Measurements from ENCODE around the gene SYNE3. TPM values are rescaled to one million over a fixed set of nuclear protein-coding genes. Genes with fewer than 3 reads are reported as not detected.

The SYNE3 gene
- total RNA-seq, 2 donors from 2014 or later = 78.9 to 79.1 TPM

- Mint-ChIP-seq H3K4me1 (peaks cover 37% of the 10 kb centered on the region), H3K27ac (peak overlapping the region; percentile 52), H3K27me3 (no peaks in the 10 kb centered on the region), H3K9me3 (no peaks in the 10 kb centered on the region), H3K4me3 (no peak overlapping the region), H3K36me3 (ENCODE audit: low read depth) (peaks cover 59% of the 10 kb centered on the region)
- no peak for ATAC-seq (replicated peaks)
Observed at GRCh38 chr14:95478309-95478708, 38.1 kb downstream of the SYNE3 start.

- Mint-ChIP-seq H3K4me1 (peaks cover 36% of the 10 kb centered on the region), H3K27ac (peak overlapping the region; percentile 55), H3K4me3 (no peak overlapping the region), H3K9me3 (no peaks in the 10 kb centered on the region), H3K27me3 (no peaks in the 10 kb centered on the region), H3K36me3 (ENCODE audit: low read depth) (peaks cover 66% of the 10 kb centered on the region)
- ATAC-seq (replicated peaks) = no peak
Observed at GRCh38 chr14:95477411-95478269, 38.8 kb downstream of the SYNE3 start.

GRCh38 chr14:95476747-95477146, 39.7 kb downstream of the SYNE3 start:
- no peaks in the 10 kb centered on the region for H3K27me3 Mint-ChIP-seq

GRCh38 chr14:95475540-95476240, 40.8 kb downstream of the SYNE3 start:
- no peak overlapping the region for H3K4me3 Mint-ChIP-seq
- no peaks in the 10 kb centered on the region for H3K27me3 Mint-ChIP-seq
- H3K27ac Mint-ChIP-seq = peak overlapping the region; percentile 38
- H3K4me1 Mint-ChIP-seq = peaks cover 34% of the 10 kb centered on the region
- no peaks in the 10 kb centered on the region for H3K9me3 Mint-ChIP-seq
- ATAC-seq (replicated peaks) = no peak
- peaks cover 78% of the 10 kb centered on the region for H3K36me3 Mint-ChIP-seq (ENCODE audit: low read depth)

More at GRCh38 chr14:95476747-95477146, 39.7 kb downstream of the SYNE3 start:
- no peak overlapping the region for H3K4me3 Mint-ChIP-seq
- peak overlapping the region; percentile 38 for H3K27ac Mint-ChIP-seq
- no peak for ATAC-seq (replicated peaks)
- H3K9me3 Mint-ChIP-seq = no peaks in the 10 kb centered on the region
- peaks cover 75% of the 10 kb centered on the region for H3K36me3 Mint-ChIP-seq (ENCODE audit: low read depth)
- H3K4me1 Mint-ChIP-seq = peaks cover 38% of the 10 kb centered on the region

- Mint-ChIP-seq H3K27me3 (no peaks in the 10 kb centered on the region), H3K27ac (no peak overlapping the region)
Observed at GRCh38 chr14:95474941-95475340, 41.5 kb downstream of the SYNE3 start.

DNA sequence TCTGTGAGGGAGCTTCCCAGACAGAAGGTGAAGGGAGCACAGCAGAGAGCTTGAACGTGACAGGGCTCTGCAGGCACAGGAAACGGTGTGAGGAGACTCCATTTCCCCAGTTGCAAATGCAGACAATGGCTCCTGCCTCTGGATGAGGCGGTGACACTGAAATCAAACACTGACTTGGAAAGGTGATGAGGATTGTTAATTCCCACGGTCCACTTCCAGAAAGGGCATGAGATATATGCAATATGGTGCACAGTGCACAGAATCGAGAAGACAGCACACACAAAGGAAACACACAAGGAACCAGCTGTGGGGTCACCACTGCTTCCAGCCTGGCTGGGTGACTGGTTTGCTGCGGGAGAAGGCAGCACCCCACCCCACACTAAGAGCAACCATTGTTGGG, 42.0 kb downstream of the SYNE3 start:
- Mint-ChIP-seq H3K4me1 (peaks cover 22% of the 10 kb centered on the region), H3K4me3 (no peak overlapping the region), H3K27me3 (no peaks in the 10 kb centered on the region), H3K9me3 (no peaks in the 10 kb centered on the region), H3K27ac (peak overlapping the region; percentile 75), H3K36me3 (ENCODE audit: low read depth) (peaks cover 77% of the 10 kb centered on the region)
- ATAC-seq (replicated peaks) = no peak

More at GRCh38 chr14:95474941-95475340, 41.5 kb downstream of the SYNE3 start:
- Mint-ChIP-seq H3K4me3 (no peak overlapping the region), H3K9me3 (no peaks in the 10 kb centered on the region), H3K36me3 (ENCODE audit: low read depth) (peaks cover 77% of the 10 kb centered on the region), H3K4me1 (peaks cover 27% of the 10 kb centered on the region)
- no peak for ATAC-seq (replicated peaks)

- H3K27me3 Mint-ChIP-seq = no peaks in the 10 kb centered on the region
- H3K4me3 Mint-ChIP-seq = no peak overlapping the region
- no peak for ATAC-seq (replicated peaks)
- H3K4me1 Mint-ChIP-seq = peaks cover 26% of the 10 kb centered on the region
- H3K9me3 Mint-ChIP-seq = no peaks in the 10 kb centered on the region
- H3K36me3 Mint-ChIP-seq (ENCODE audit: low read depth) = peaks cover 86% of the 10 kb centered on the region
- peak overlapping the region; percentile 84 for H3K27ac Mint-ChIP-seq
Observed at GRCh38 chr14:95472819-95473251, 43.6 kb downstream of the SYNE3 start.

- Mint-ChIP-seq H3K36me3 (ENCODE audit: low read depth) (peaks cover 91% of the 10 kb centered on the region), H3K4me3 (no peak overlapping the region), H3K4me1 (peaks cover 26% of the 10 kb centered on the region), H3K9me3 (no peaks in the 10 kb centered on the region), H3K27me3 (no peaks in the 10 kb centered on the region), H3K27ac (peak overlapping the region; percentile 84)
- no peak for ATAC-seq (replicated peaks)
Observed at GRCh38 chr14:95471476-95471875, 45.0 kb downstream of the SYNE3 start.

DNA sequence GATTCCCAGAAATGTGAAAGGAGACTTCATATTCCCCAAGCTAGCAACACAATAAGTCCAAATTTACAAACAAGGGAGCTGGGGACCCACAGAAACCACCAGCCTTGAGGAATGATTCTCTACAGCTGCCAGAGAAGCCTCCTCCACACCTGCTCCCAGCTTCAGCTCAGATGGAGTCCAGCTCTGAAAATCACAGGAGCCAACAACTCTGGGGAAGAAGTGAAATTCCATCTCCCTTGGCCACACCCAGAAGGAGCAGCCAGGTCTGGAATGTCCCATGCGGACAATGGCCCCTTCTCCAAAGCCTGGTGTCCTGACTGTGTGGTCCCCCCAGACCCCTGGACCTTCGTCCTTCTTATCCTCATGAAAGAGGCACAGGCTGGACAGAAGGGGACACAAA, 45.4 kb downstream of the SYNE3 start:
- Mint-ChIP-seq H3K4me3 (no peak overlapping the region), H3K27me3 (no peaks in the 10 kb centered on the region), H3K36me3 (ENCODE audit: low read depth) (peaks cover 91% of the 10 kb centered on the region), H3K9me3 (no peaks in the 10 kb centered on the region), H3K4me1 (peaks cover 26% of the 10 kb centered on the region), H3K27ac (peak overlapping the region; percentile 84)
- no peak for ATAC-seq (replicated peaks)

GRCh38 chr14:95469134-95469481, 47.3 kb downstream of the SYNE3 start:
- peaks cover 38% of the 10 kb centered on the region for H3K4me1 Mint-ChIP-seq
- no peak for ATAC-seq (replicated peaks)
- H3K9me3 Mint-ChIP-seq = no peaks in the 10 kb centered on the region
- H3K36me3 Mint-ChIP-seq (ENCODE audit: low read depth) = peaks cover 96% of the 10 kb centered on the region
- H3K27ac Mint-ChIP-seq = peak overlapping the region; percentile 59
- no peak overlapping the region for H3K4me3 Mint-ChIP-seq
- no peaks in the 10 kb centered on the region for H3K27me3 Mint-ChIP-seq

DNA sequence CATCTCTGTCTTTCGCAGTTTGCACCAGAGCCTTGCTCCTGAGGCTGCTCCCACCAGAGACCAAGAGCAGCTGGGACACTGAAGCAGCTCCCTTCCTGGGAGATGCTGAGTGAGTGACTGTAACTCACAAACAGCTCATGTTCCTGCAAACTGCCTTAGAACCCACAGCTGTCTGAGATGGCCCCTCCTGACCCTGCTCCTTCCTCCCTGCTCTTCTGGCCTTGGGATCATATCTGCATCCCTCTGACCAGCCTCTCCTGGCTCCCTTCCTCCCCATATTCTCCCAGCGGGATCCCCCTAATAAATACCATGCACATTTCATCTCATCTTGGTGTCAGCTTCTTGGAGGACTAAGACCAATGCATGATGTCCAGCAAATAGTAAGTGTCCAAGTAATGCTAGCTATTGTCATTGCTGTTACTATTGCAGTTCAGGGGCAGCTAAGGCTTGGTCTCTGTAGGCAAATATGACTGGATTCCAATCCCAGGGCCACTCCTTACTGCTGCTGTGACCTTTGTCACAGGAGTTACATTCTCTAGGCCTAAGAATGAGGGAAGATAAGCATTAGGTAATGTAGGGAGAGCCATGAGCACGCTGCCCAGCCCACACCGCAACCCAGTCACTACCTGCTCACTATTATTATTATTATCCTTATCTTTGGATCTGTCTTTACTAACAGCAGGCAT, 47.9 kb downstream of the SYNE3 start:
- ATAC-seq (replicated peaks) = no peak
- Mint-ChIP-seq H3K27me3 (no peaks in the 10 kb centered on the region), H3K4me1 (peaks cover 38% of the 10 kb centered on the region), H3K9me3 (no peaks in the 10 kb centered on the region), H3K27ac (peak overlapping the region; percentile 59), H3K4me3 (no peak overlapping the region), H3K36me3 (ENCODE audit: low read depth) (peaks cover 96% of the 10 kb centered on the region)

- Mint-ChIP-seq H3K9me3 (no peaks in the 10 kb centered on the region), H3K36me3 (ENCODE audit: low read depth) (peaks cover 87% of the 10 kb centered on the region), H3K4me3 (no peak overlapping the region), H3K4me1 (peaks cover 39% of the 10 kb centered on the region), H3K27me3 (no peaks in the 10 kb centered on the region), H3K27ac (peak overlapping the region; percentile 46)
- no peak for ATAC-seq (replicated peaks)
Observed at GRCh38 chr14:95467657-95468056, 48.8 kb downstream of the SYNE3 start.

GRCh38 chr14:95467232-95467631, 49.2 kb downstream of the SYNE3 start:
- Mint-ChIP-seq H3K27me3 (no peaks in the 10 kb centered on the region), H3K27ac (peak overlapping the region; percentile 46), H3K4me3 (no peak overlapping the region), H3K4me1 (peaks cover 39% of the 10 kb centered on the region), H3K9me3 (no peaks in the 10 kb centered on the region), H3K36me3 (ENCODE audit: low read depth) (peaks cover 82% of the 10 kb centered on the region)
- no peak for ATAC-seq (replicated peaks)
